HEK293 (cell line): ENCODE data around the gene ADAMTS17.

Experiments used
- CTCF ChIA-PET: fragments of 350-600 bp; formaldehyde crosslinking; extraction: SDS; loops from one replicate; lab custom pipeline; 2021; ENCODE audit warnings: antibody characterized with exemption; lab: Yijun Ruan, JAX
- POLR2A ChIA-PET: fragments of 300-600 bp; formaldehyde crosslinking; extraction: SDS; loops from one replicate; lab custom pipeline; 2020; ENCODE audit warnings: antibody characterized with exemption, inconsistent platforms; lab: Yijun Ruan, JAX
- H3K27ac ChIP-seq: fragments of 200-500 bp; sonication (Bioruptor generic); 2 replicates; pipeline ENCODE4 v1.5.1; 2014; ENCODE audit warnings: low read depth, low read length, control low read depth, inconsistent platforms; ENCODE audit errors: extremely low read depth
- H3K36me3 ChIP-seq, 2 experiments: fragments of 200-500 bp in 1 of 2; sonication (Bioruptor generic) in 1 of 2; 1 replicate in 1 of 2; 2 replicates in 1 of 2; pipeline ENCODE4 v1.5.1; 2014 to 2017; ENCODE audit warnings: inconsistent platforms in 2 of 2, low read length in 2 of 2; ENCODE audit not compliant: control insufficient read depth in 2 of 2, insufficient read depth in 1 of 2
- H3K4me1 ChIP-seq: fragments of 200-500 bp; sonication (Bioruptor generic); 2 replicates; pipeline ENCODE4 v1.5.1; 2014; ENCODE audit warnings: mild to moderate bottlenecking, low read length, inconsistent platforms; ENCODE audit not compliant: control insufficient read depth, insufficient read depth
- H3K4me3 ChIP-seq: 2 replicates; pipeline ENCODE4 v1.5.1; 2011; ENCODE audit warnings: low read depth, mild to moderate bottlenecking, control low read depth, low read length, moderate library complexity
- H3K9me3 ChIP-seq: fragments of 200-500 bp; sonication (Bioruptor generic); 2 replicates; pipeline ENCODE4 v1.5.1; 2014; ENCODE audit warnings: low read depth, low read length, inconsistent platforms; ENCODE audit not compliant: control insufficient read depth, insufficient read depth
- GLIS2 ChIP-seq: fragments of 450-650 bp; formaldehyde crosslinking; IDR thresholded peaks from 2 replicates; pipeline ENCODE4 v1.5.1; 2016; ENCODE audit warnings: missing biosample characterization, missing genetic modification characterization
- HOXC10 ChIP-seq: sonication (generic); formaldehyde crosslinking; IDR thresholded peaks from 2 replicates; pipeline ENCODE4 v1.8.1; 2023; ENCODE audit warnings: mild to moderate bottlenecking, missing genetic modification reagents
- KLF8 ChIP-seq: fragments of 450-650 bp; formaldehyde crosslinking; IDR thresholded peaks from 2 replicates; pipeline ENCODE4 v1.5.1; 2016; ENCODE audit warnings: missing biosample characterization, missing genetic modification characterization
- SP7 ChIP-seq: fragments of 450-650 bp; formaldehyde crosslinking; IDR thresholded peaks from 2 replicates; pipeline ENCODE4 v1.5.1; 2016; ENCODE audit warnings: missing biosample characterization, missing genetic modification characterization
- TCF7L2 ChIP-seq: IDR thresholded peaks from 2 replicates; pipeline ENCODE4 v1.6.1; 2011; ENCODE audit warnings: low read depth, mild to moderate bottlenecking, inconsistent platforms, low read length, moderate library complexity, borderline replicate concordance
- ZFP41 ChIP-seq: fragments of 450-650 bp; formaldehyde crosslinking; IDR thresholded peaks from 2 replicates; pipeline ENCODE4 v1.5.1; 2016; ENCODE audit warnings: missing biosample characterization, missing genetic modification characterization, borderline replicate concordance
- ZIC2 ChIP-seq: fragments of 450-650 bp; formaldehyde crosslinking; IDR thresholded peaks from 2 replicates; pipeline ENCODE4 v1.5.1; 2016; ENCODE audit warnings: missing biosample characterization, missing genetic modification characterization
- ZNF10 ChIP-seq: fragments of 450-650 bp; formaldehyde crosslinking; IDR thresholded peaks from 2 replicates; pipeline ENCODE4 v1.5.1; 2017; ENCODE audit warnings: missing biosample characterization, missing genetic modification characterization
- ZNF112 ChIP-seq: fragments of 450-650 bp; formaldehyde crosslinking; IDR thresholded peaks from 2 replicates; pipeline ENCODE4 v1.5.0; 2017; ENCODE audit warnings: missing biosample characterization, missing genetic modification characterization
- ZNF19 ChIP-seq: fragments of 450-650 bp; formaldehyde crosslinking; IDR thresholded peaks from 2 replicates; pipeline ENCODE4; 2016; ENCODE audit warnings: missing biosample characterization, missing genetic modification characterization, low read depth
- ZNF202 ChIP-seq: fragments of 450-650 bp; formaldehyde crosslinking; IDR thresholded peaks from 2 replicates; pipeline ENCODE4 v1.5.1; 2016; ENCODE audit warnings: missing biosample characterization, missing genetic modification characterization, borderline replicate concordance
- ZNF211 ChIP-seq: fragments of 450-650 bp; formaldehyde crosslinking; IDR thresholded peaks from 2 replicates; pipeline ENCODE4 v1.5.1; 2016; ENCODE audit warnings: low read depth, missing biosample characterization, missing genetic modification characterization
- ZNF214 ChIP-seq: fragments of 450-650 bp; formaldehyde crosslinking; IDR thresholded peaks from 2 replicates; pipeline ENCODE4 v1.5.1; 2017; ENCODE audit warnings: missing biosample characterization, mild to moderate bottlenecking, missing genetic modification characterization, borderline replicate concordance
- ZNF266 ChIP-seq: fragments of 450-650 bp; formaldehyde crosslinking; IDR thresholded peaks from 2 replicates; pipeline ENCODE4 v1.5.1; 2016; ENCODE audit warnings: missing biosample characterization, missing genetic modification characterization, low read depth
- ZNF335 ChIP-seq: fragments of 450-650 bp; formaldehyde crosslinking; conservative IDR thresholded peaks from 2 replicates; pipeline ENCODE4 v1.5.1; 2016; ENCODE audit warnings: missing biosample characterization, missing genetic modification characterization
- ZNF354C ChIP-seq: fragments of 450-650 bp; formaldehyde crosslinking; IDR thresholded peaks from 2 replicates; pipeline ENCODE4 v1.5.1; 2016; ENCODE audit warnings: missing biosample characterization, missing genetic modification characterization, low read depth, borderline replicate concordance
- ZNF366 ChIP-seq: fragments of 450-650 bp; formaldehyde crosslinking; conservative IDR thresholded peaks from 2 replicates; pipeline ENCODE4 v1.5.1; 2016; ENCODE audit warnings: missing biosample characterization, missing genetic modification characterization
- ZNF48 ChIP-seq: fragments of 450-650 bp; formaldehyde crosslinking; IDR thresholded peaks from 2 replicates; pipeline ENCODE4 v1.5.1; 2016; ENCODE audit warnings: missing biosample characterization, missing genetic modification characterization
- ZNF530 ChIP-seq: fragments of 450-650 bp; formaldehyde crosslinking; IDR thresholded peaks from 2 replicates; pipeline ENCODE4 v1.5.1; 2016; ENCODE audit warnings: low read depth, missing biosample characterization, missing genetic modification characterization
- ZNF600 ChIP-seq: fragments of 450-650 bp; formaldehyde crosslinking; IDR thresholded peaks from 2 replicates; pipeline ENCODE4 v1.5.1; 2016; ENCODE audit warnings: missing biosample characterization, missing genetic modification characterization
- ZNF654 ChIP-seq: fragments of 450-650 bp; formaldehyde crosslinking; IDR thresholded peaks from 2 replicates; pipeline ENCODE4 v1.5.1; 2016; ENCODE audit warnings: low read depth, missing biosample characterization, missing genetic modification characterization
- ZNF747 ChIP-seq: fragments of 450-650 bp; formaldehyde crosslinking; IDR thresholded peaks from 2 replicates; pipeline ENCODE4 v1.5.1; 2016; ENCODE audit warnings: missing biosample characterization, missing genetic modification characterization
- ZNF76 ChIP-seq: fragments of 450-650 bp; formaldehyde crosslinking; IDR thresholded peaks from 2 replicates; pipeline ENCODE4; 2016; ENCODE audit warnings: low read depth, missing biosample characterization, missing genetic modification characterization, borderline replicate concordance
- ZNF785 ChIP-seq: fragments of 450-650 bp; formaldehyde crosslinking; IDR thresholded peaks from 2 replicates; pipeline ENCODE4 v1.5.1; 2016; ENCODE audit warnings: missing biosample characterization, missing genetic modification characterization
- ZSCAN16 ChIP-seq: fragments of 450-650 bp; formaldehyde crosslinking; IDR thresholded peaks from 2 replicates; pipeline ENCODE4 v1.5.1; 2016; ENCODE audit warnings: missing biosample characterization, missing genetic modification characterization
- TF ChIP-seq, protein P1 (sequence below): fragments of 450-650 bp; IDR thresholded peaks from 2 replicates; pipeline ENCODE4 v1.5.1; 2018; ENCODE audit warnings: missing biosample characterization, mild to moderate bottlenecking, missing genetic modification characterization
- TF ChIP-seq, protein P2 (sequence below): fragments of 450-650 bp; formaldehyde crosslinking; IDR thresholded peaks from 2 replicates; pipeline ENCODE4 v1.5.1; 2016; ENCODE audit warnings: missing biosample characterization, missing genetic modification characterization, borderline replicate concordance
- TF ChIP-seq, protein P3 (sequence below): fragments of 450-650 bp; formaldehyde crosslinking; IDR thresholded peaks from 2 replicates; pipeline ENCODE4 v1.5.1; 2016; ENCODE audit warnings: missing biosample characterization, missing genetic modification characterization

Gene ADAMTS17

DNA sequence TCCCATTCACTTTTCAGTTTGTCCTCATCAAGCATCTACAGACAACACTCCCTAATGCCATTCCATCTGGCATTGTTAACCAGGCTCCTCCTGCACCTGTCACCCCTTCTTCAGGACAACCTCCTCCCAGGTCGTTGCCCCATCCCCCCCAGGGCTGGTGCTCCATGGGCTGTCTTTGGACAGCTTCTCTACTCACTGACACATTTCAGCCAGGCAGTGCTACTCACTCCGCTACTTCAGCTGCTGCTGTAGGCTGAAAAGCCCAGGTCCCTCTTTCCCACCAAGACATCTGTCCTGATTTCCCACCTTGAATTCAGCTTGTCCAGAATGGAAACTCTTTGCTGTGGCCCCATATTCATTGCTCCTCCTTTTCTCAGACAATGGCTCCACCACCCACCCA, 61.9 kb downstream of the ADAMTS17 start:
- Histone ChIP-seq H3K4me1 (no peaks in the 10 kb centered on the region), H3K4me3 (no peak overlapping the region), H3K27ac (no peak overlapping the region), H3K9me3 (no peaks in the 10 kb centered on the region), H3K36me3 (no peaks in the 10 kb centered on the region)
- POLR2A ChIA-PET: no interaction called here
- CTCF ChIA-PET: no interaction called here
- TF ChIP-seq ZNF354C (no peak), ZNF211 (no peak), ZNF654 (tag by site-specific recombination) (no peak), ZNF335 (tag by site-specific recombination) (no peak), ZNF785 (no peak), ZNF747 (tag by site-specific recombination) (no peak), ZNF600 (tag by site-specific recombination) (no peak), ZFP41 (no peak), ZNF48 (no peak), KLF8 (no peak), ZNF214 (tag by site-specific recombination) (no peak)
- TF ChIP-seq, protein P1, sequence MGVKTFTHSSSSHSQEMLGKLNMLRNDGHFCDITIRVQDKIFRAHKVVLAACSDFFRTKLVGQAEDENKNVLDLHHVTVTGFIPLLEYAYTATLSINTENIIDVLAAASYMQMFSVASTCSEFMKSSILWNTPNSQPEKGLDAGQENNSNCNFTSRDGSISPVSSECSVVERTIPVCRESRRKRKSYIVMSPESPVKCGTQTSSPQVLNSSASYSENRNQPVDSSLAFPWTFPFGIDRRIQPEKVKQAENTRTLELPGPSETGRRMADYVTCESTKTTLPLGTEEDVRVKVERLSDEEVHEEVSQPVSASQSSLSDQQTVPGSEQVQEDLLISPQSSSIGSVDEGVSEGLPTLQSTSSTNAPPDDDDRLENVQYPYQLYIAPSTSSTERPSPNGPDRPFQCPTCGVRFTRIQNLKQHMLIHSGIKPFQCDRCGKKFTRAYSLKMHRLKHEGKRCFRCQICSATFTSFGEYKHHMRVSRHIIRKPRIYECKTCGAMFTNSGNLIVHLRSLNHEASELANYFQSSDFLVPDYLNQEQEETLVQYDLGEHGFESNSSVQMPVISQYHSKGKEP: no peak

DNA sequence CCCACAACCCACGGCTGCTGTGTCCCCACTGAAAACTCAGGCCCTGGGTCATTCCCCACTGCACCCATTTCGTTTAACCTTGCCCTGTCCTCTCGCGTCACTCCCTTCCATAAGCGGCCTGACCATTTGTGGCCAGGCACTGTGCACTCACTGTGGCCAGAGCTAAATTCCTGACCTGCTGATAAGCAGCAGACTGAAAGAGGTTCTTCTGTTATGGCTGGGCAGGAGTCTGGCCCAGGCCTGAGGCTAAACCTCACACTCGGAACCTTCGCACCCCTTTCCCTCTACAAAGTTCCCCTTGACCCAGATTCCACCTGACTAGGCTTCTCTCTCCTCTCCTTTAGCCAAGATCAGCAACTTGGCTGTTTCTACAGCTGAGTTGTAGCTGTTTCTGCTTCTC, 62.3 kb downstream of the ADAMTS17 start:
- Histone ChIP-seq H3K9me3 (no peaks in the 10 kb centered on the region), H3K4me3 (no peak overlapping the region), H3K27ac (no peak overlapping the region), H3K4me1 (no peaks in the 10 kb centered on the region), H3K36me3 (no peaks in the 10 kb centered on the region)
- no peak for TF ChIP-seq HOXC10 (CRISPR knock-in tag)
- TF ChIP-seq, protein P2, sequence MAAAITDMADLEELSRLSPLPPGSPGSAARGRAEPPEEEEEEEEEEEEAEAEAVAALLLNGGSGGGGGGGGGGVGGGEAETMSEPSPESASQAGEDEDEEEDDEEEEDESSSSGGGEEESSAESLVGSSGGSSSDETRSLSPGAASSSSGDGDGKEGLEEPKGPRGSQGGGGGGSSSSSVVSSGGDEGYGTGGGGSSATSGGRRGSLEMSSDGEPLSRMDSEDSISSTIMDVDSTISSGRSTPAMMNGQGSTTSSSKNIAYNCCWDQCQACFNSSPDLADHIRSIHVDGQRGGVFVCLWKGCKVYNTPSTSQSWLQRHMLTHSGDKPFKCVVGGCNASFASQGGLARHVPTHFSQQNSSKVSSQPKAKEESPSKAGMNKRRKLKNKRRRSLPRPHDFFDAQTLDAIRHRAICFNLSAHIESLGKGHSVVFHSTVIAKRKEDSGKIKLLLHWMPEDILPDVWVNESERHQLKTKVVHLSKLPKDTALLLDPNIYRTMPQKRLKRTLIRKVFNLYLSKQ (tag by site-specific recombination): no peak
- TF ChIP-seq ZNF366 (tag by site-specific recombination): no peak
- no peak for TF ChIP-seq TCF7L2
- no peak for TF ChIP-seq ZSCAN16 (tag by site-specific recombination)
- no peak for TF ChIP-seq SP7 (tag by site-specific recombination)
- no peak for TF ChIP-seq ZNF19 (tag by site-specific recombination)
- TF ChIP-seq, protein P3, sequence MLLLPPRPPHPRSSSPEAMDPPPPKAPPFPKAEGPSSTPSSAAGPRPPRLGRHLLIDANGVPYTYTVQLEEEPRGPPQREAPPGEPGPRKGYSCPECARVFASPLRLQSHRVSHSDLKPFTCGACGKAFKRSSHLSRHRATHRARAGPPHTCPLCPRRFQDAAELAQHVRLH (tag by site-specific recombination): no peak
- no peak for TF ChIP-seq ZNF76 (tag by site-specific recombination)
- TF ChIP-seq GLIS2 (tag by site-specific recombination): no peak
- no peak for TF ChIP-seq ZIC2 (tag by site-specific recombination)
- no peak for TF ChIP-seq ZNF266 (tag by site-specific recombination)
- TF ChIP-seq ZNF112 (tag by site-specific recombination): no peak
- no peak for TF ChIP-seq ZNF10 (tag by site-specific recombination)
- TF ChIP-seq ZNF530 (tag by site-specific recombination): no peak
- TF ChIP-seq ZNF202 (tag by site-specific recombination): no peak
- ChIA-PET CTCF (no interaction called here), POLR2A (no interaction called here)
